Breast epithelium (tissue), 3 donors: ENCODE data around the gene STRBP.

Source experiments
- POLR2AphosphoS5 ChIP-seq, 3 donors: sonication (generic); formaldehyde crosslinking; IDR thresholded peaks; one replicate each; pipeline ENCODE4 v1.6.1; 2017; ENCODE audit warnings: antibody characterized with exemption in 3 of 3
- TF ChIP-seq, protein P1 (sequence below), 3 donors: fragments of 450-650 bp; IDR thresholded peaks; one replicate each; pipeline ENCODE4 v1.5.1; 2016 to 2017; ENCODE audit warnings: antibody characterized with exemption in 3 of 3, mild to moderate bottlenecking in 3 of 3, moderate library complexity in 3 of 3

DNA sequence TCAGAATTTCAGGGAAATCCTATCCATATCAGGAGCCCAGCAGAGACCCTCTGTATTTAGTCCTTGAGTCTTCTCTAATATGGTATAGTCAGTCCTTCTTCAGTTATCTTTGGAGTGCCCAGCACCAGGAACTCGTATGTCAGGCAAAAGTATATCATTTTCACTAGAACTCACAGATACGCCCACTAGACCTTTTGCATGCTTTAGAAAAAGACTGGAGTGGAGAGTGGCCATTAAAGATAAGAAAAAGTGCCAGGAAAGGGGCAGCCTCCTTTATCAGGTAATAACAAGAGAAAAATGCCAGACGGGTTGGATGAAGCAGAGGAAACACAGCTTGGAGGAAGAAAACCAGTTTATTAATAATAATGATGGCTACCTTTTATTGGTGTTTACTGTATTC, 171.4 kb downstream of the STRBP start:
- TF ChIP-seq, protein P1, sequence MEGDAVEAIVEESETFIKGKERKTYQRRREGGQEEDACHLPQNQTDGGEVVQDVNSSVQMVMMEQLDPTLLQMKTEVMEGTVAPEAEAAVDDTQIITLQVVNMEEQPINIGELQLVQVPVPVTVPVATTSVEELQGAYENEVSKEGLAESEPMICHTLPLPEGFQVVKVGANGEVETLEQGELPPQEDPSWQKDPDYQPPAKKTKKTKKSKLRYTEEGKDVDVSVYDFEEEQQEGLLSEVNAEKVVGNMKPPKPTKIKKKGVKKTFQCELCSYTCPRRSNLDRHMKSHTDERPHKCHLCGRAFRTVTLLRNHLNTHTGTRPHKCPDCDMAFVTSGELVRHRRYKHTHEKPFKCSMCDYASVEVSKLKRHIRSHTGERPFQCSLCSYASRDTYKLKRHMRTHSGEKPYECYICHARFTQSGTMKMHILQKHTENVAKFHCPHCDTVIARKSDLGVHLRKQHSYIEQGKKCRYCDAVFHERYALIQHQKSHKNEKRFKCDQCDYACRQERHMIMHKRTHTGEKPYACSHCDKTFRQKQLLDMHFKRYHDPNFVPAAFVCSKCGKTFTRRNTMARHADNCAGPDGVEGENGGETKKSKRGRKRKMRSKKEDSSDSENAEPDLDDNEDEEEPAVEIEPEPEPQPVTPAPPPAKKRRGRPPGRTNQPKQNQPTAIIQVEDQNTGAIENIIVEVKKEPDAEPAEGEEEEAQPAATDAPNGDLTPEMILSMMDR (IDR thresholded peaks at IDR 0.05): no peak
- TF ChIP-seq POLR2AphosphoS5 (IDR thresholded peaks at IDR 0.05): no peak
